Measurements from ENCODE around the gene RAB5B.

RAB5B gene

DNA sequence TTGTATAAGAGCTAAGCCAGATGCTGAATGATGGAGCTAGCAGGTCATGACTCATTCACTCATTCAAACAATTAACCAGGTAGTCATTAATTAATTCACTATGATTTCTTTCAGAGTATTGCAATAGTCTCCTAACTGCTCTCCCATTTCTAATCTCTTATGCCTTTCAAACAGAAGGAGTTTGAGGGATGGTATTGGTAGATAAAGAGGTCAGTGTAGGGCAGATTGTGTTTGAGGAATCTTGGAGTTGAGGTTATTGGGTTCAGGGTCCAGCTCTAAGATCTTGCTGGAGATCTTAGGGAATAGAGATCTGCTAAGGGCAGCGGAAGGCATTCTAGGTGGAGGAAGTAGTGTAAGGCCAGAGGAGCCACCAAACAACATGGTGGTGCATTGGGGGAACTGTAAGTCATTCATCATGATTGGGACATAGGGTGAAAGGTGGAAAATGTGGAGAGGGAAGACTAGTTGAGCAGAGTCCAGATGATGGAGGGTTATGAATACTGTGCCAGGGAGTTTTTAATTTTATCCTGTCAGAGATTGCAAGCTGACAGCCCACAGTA lies 31.2 kb upstream of the RAB5B start:
- H2BK120ac ChIP-seq (ENCODE audit: low read depth, low read length): no peak overlapping the region
- H3K14ac ChIP-seq (ENCODE audit: low read length in 2 of 2): no peak overlapping the region
- H2BK5ac ChIP-seq (ENCODE audit: low read depth, low read length, poor library complexity, severe bottlenecking): no peak overlapping the region
- no peak overlapping the region for H3K27ac ChIP-seq (ENCODE audit: low read length, poor library complexity, severe bottlenecking)
- H3K27me3 ChIP-seq (ENCODE audit: control insufficient read depth in 1 of 2, insufficient read depth in 1 of 2, low read length in 2 of 2): no peaks in the 10 kb centered on the region
- H3K4ac ChIP-seq (ENCODE audit: low read depth in 1 of 2, low read length in 2 of 2): no peak overlapping the region
- no peak overlapping the region for H4K8ac ChIP-seq (ENCODE audit: low read length)
- H3K23ac ChIP-seq (ENCODE audit: low read length in 2 of 2): no peak overlapping the region
- peaks cover 6% of the 10 kb centered on the region for H3K4me1 ChIP-seq (ENCODE audit: control insufficient read depth, insufficient read depth, low read depth, low read length)
- no peak overlapping the region for H2AFZ ChIP-seq (ENCODE audit: low read depth, low read length)
- no peak overlapping the region for H3K4me2 ChIP-seq (ENCODE audit: low read length, poor library complexity, severe bottlenecking)
- H3K9me3 ChIP-seq (ENCODE audit: control insufficient read depth, low read length): no peaks in the 10 kb centered on the region
- DNase-seq: no peak
- no peak overlapping the region for H3K9ac ChIP-seq (ENCODE audit: low read length)
- H2AK5ac ChIP-seq (ENCODE audit: low read length, severe bottlenecking): no peak overlapping the region
- H3K36me3 ChIP-seq (ENCODE audit: control insufficient read depth in 1 of 2, insufficient read depth in 2 of 2, low read depth in 1 of 2, low read length in 2 of 2): peaks cover 23 to 70% of the 10 kb centered on the region in 2 experiments
- H4K91ac ChIP-seq (ENCODE audit: low read length): no peak overlapping the region
- WGBS: 90% methylated on average over 1 of the region's 1 CpG
- H2BK12ac ChIP-seq (ENCODE audit: low read length in 2 of 2): no peak overlapping the region
- no peaks in the 10 kb centered on the region for H3K79me1 ChIP-seq (replicated peaks; ENCODE audit: low read length, poor library complexity, severe bottlenecking)
- no peak overlapping the region for H2BK15ac ChIP-seq (ENCODE audit: low read depth, poor library complexity, severe bottlenecking)
- no peak overlapping the region for H3K4me3 ChIP-seq (ENCODE audit: insufficient read depth in 1 of 2, low read depth in 1 of 2, low read length in 2 of 2)
- H3K18ac ChIP-seq (ENCODE audit: low read depth in 1 of 2, low read length in 2 of 2): no peak overlapping the region

DNA sequence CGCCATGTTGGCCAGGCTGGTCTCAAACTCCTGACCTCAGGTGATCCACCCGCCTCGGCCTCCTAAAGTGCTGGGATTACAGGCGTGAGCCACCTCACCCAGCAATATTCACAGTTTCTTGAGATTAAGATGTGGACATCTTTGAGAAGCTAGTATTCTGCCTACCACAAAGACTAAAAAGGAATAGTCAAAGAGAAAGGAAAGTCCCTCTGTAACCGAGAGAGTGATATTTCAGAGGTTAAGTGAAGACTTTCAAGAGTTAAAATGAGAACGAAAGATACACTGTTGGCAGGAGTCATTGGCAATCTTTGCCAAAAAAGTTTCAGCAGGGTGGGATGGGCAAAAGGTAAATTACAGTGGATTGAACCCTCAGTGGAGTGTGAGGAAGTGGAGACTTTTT lies 27.3 kb upstream of the RAB5B start:
- no peak overlapping the region for H2BK120ac ChIP-seq (ENCODE audit: low read depth, low read length)
- no peak overlapping the region for H3K4me2 ChIP-seq (ENCODE audit: low read length, poor library complexity, severe bottlenecking)
- no peak overlapping the region for H3K14ac ChIP-seq (ENCODE audit: low read length in 2 of 2)
- H4K91ac ChIP-seq (ENCODE audit: low read length): no peak overlapping the region
- WGBS: 99% methylated on average over 3 of the region's 6 CpGs
- no peak overlapping the region for H2BK5ac ChIP-seq (ENCODE audit: low read depth, low read length, poor library complexity, severe bottlenecking)
- no peak overlapping the region for H3K4ac ChIP-seq (ENCODE audit: low read depth in 1 of 2, low read length in 2 of 2)
- peaks cover 15 to 58% of the 10 kb centered on the region in 2 experiments for H3K36me3 ChIP-seq (ENCODE audit: control insufficient read depth in 1 of 2, insufficient read depth in 2 of 2, low read depth in 1 of 2, low read length in 2 of 2)
- H3K4me1 ChIP-seq (ENCODE audit: control insufficient read depth, insufficient read depth, low read depth, low read length): no peaks in the 10 kb centered on the region
- H3K23ac ChIP-seq (ENCODE audit: low read length in 2 of 2): no peak overlapping the region
- H3K27ac ChIP-seq (ENCODE audit: low read length, poor library complexity, severe bottlenecking): no peak overlapping the region
- H2BK12ac ChIP-seq (ENCODE audit: low read length in 2 of 2): no peak overlapping the region
- H3K27me3 ChIP-seq (ENCODE audit: control insufficient read depth in 1 of 2, insufficient read depth in 1 of 2, low read length in 2 of 2): no peaks in the 10 kb centered on the region
- no peaks in the 10 kb centered on the region for H3K9me3 ChIP-seq (ENCODE audit: control insufficient read depth, low read length)
- DNase-seq: no peak
- H2AFZ ChIP-seq (ENCODE audit: low read depth, low read length): no peak overlapping the region
- no peak overlapping the region for H4K8ac ChIP-seq (ENCODE audit: low read length)
- H3K4me3 ChIP-seq (ENCODE audit: insufficient read depth in 1 of 2, low read depth in 1 of 2, low read length in 2 of 2): no peak overlapping the region
- no peak overlapping the region for H2BK15ac ChIP-seq (ENCODE audit: low read depth, poor library complexity, severe bottlenecking)
- no peak overlapping the region for H3K18ac ChIP-seq (ENCODE audit: low read depth in 1 of 2, low read length in 2 of 2)
- H2AK5ac ChIP-seq (ENCODE audit: low read length, severe bottlenecking): no peak overlapping the region
- no peak overlapping the region for H3K9ac ChIP-seq (ENCODE audit: low read length)
- no peaks in the 10 kb centered on the region for H3K79me1 ChIP-seq (replicated peaks; ENCODE audit: low read length, poor library complexity, severe bottlenecking)

DNA sequence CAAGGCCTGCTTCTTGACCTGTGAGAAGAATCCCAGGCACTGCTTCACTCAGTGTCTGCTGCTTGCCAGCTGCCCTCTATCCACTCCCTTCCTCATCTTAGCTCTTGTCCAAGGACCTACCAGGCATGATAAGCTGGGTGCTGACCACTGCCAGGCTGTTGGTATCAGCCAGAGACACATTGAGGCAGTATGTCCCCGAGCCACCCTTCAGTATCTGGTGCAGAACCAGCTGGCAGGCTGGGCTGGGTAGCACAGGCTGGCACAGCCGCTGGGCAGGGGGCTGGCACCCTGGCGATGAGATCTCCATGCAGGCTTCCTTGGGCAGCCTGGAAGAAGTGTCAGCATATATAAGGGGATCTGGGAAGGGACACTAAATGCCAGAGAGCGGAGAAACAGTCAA lies 18.5 kb upstream of the RAB5B start:
- Histone ChIP-seq H3K27me3 (ENCODE audit: control insufficient read depth in 1 of 2, insufficient read depth in 1 of 2, low read length in 2 of 2) (peaks cover 0 to 4% of the 10 kb centered on the region in 2 experiments), H3K18ac (ENCODE audit: low read depth in 1 of 2, low read length in 2 of 2) (no peak overlapping the region), H2BK12ac (ENCODE audit: low read length in 2 of 2) (no peak overlapping the region), H3K4me2 (ENCODE audit: low read length, poor library complexity, severe bottlenecking) (no peak overlapping the region), H4K91ac (ENCODE audit: low read length) (no peak overlapping the region), H3K36me3 (ENCODE audit: control insufficient read depth in 1 of 2, insufficient read depth in 2 of 2, low read depth in 1 of 2, low read length in 2 of 2) (peaks cover 31 to 36% of the 10 kb centered on the region in 2 experiments), H2BK120ac (ENCODE audit: low read depth, low read length) (no peak overlapping the region), H3K9me3 (ENCODE audit: control insufficient read depth, low read length) (no peaks in the 10 kb centered on the region), H2AK5ac (ENCODE audit: low read length, severe bottlenecking) (no peak overlapping the region), H2BK5ac (ENCODE audit: low read depth, low read length, poor library complexity, severe bottlenecking) (no peak overlapping the region), H3K23ac (ENCODE audit: low read length in 2 of 2) (no peak overlapping the region), H3K4me1 (ENCODE audit: control insufficient read depth, insufficient read depth, low read depth, low read length) (peaks cover 3% of the 10 kb centered on the region), H2AFZ (ENCODE audit: low read depth, low read length) (no peak overlapping the region), H3K4ac (ENCODE audit: low read depth in 1 of 2, low read length in 2 of 2) (no peak overlapping the region), H3K79me1 (replicated peaks; ENCODE audit: low read length, poor library complexity, severe bottlenecking) (no peaks in the 10 kb centered on the region), H4K8ac (ENCODE audit: low read length) (no peak overlapping the region), H3K27ac (ENCODE audit: low read length, poor library complexity, severe bottlenecking) (no peak overlapping the region), H2BK15ac (ENCODE audit: low read depth, poor library complexity, severe bottlenecking) (no peak overlapping the region), H3K4me3 (ENCODE audit: insufficient read depth in 1 of 2, low read depth in 1 of 2, low read length in 2 of 2) (no peak overlapping the region), H3K14ac (ENCODE audit: low read length in 2 of 2) (no peak overlapping the region), H3K9ac (ENCODE audit: low read length) (no peak overlapping the region)
- 83% methylated on average over 3 of the region's 4 CpGs for WGBS
- DNase-seq: no peak

DNA sequence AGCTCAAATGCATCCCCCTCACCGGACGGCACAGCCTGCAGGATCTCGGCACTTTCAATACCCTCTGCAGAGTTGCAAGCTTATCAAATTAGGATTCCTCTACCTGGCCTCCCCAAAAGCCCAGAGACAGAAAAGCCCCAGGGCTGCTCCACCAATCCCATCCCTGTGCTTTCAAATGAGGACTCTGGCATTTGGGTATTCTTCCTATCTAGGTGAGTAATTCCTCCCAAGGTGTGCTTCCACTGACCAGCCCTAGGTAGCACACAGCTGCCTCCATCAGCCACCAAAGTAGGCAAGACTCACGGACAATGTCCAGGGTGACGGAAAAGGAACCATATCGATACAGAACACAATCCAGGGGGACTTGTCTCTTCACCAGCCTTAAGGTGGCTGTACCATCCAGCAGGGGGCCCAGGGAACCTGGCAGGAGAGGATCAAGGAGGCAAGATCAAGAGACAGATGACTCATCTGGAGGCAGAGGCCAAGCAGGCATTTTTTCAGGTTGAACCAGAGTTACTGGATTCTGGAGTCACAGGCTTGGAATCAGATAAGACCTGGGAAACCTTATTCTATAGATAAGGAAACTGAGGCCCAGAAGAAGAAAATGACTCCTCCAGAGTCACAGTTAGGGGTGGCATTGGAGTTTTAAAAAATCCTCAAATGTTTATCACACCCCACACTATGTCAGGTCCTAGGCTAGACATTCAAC lies 17.9 kb upstream of the RAB5B start:
- Histone ChIP-seq H2BK12ac (ENCODE audit: low read length in 2 of 2) (no peak overlapping the region), H3K9ac (ENCODE audit: low read length) (no peak overlapping the region), H3K79me1 (replicated peaks; ENCODE audit: low read length, poor library complexity, severe bottlenecking) (no peaks in the 10 kb centered on the region), H3K36me3 (ENCODE audit: control insufficient read depth in 1 of 2, insufficient read depth in 2 of 2, low read depth in 1 of 2, low read length in 2 of 2) (peaks cover 31 to 34% of the 10 kb centered on the region in 2 experiments), H2AK5ac (ENCODE audit: low read length, severe bottlenecking) (no peak overlapping the region), H3K27me3 (ENCODE audit: control insufficient read depth in 1 of 2, insufficient read depth in 1 of 2, low read length in 2 of 2) (peaks cover 0 to 4% of the 10 kb centered on the region in 2 experiments), H3K4ac (ENCODE audit: low read depth in 1 of 2, low read length in 2 of 2) (no peak overlapping the region), H3K4me1 (ENCODE audit: control insufficient read depth, insufficient read depth, low read depth, low read length) (peaks cover 3% of the 10 kb centered on the region), H2BK15ac (ENCODE audit: low read depth, poor library complexity, severe bottlenecking) (no peak overlapping the region), H3K4me2 (ENCODE audit: low read length, poor library complexity, severe bottlenecking) (no peak overlapping the region), H3K23ac (ENCODE audit: low read length in 2 of 2) (no peak overlapping the region), H2BK120ac (ENCODE audit: low read depth, low read length) (no peak overlapping the region), H4K8ac (ENCODE audit: low read length) (no peak overlapping the region), H4K91ac (ENCODE audit: low read length) (no peak overlapping the region), H2AFZ (ENCODE audit: low read depth, low read length) (no peak overlapping the region), H3K27ac (ENCODE audit: low read length, poor library complexity, severe bottlenecking) (no peak overlapping the region), H3K18ac (ENCODE audit: low read depth in 1 of 2, low read length in 2 of 2) (no peak overlapping the region), H3K4me3 (ENCODE audit: insufficient read depth in 1 of 2, low read depth in 1 of 2, low read length in 2 of 2) (no peak overlapping the region), H3K14ac (ENCODE audit: low read length in 2 of 2) (no peak overlapping the region), H3K9me3 (ENCODE audit: control insufficient read depth, low read length) (no peaks in the 10 kb centered on the region), H2BK5ac (ENCODE audit: low read depth, low read length, poor library complexity, severe bottlenecking) (no peak overlapping the region)
- 96% methylated on average over 6 of the region's 6 CpGs for WGBS
- DNase-seq: peak; percentile 56

All from mesenchymal stem cell (in vitro differentiated cells and primary cell).